Fibroblast of the aortic adventitia (primary cell): ENCODE data around the gene NDUFA3. TPM values are rescaled to one million over a fixed set of nuclear protein-coding genes. Genes with fewer than 3 reads are reported as not detected.

Source experiments
- DNase-seq: peaks from one replicate; pipeline ENCODE4 v3.0.0-alpha.2; 2010; ENCODE audit warnings: low read depth
- H3K4me3 ChIP-seq: 2 replicates; pipeline ENCODE4 v1.5.1; 2011; ENCODE audit warnings: low read depth, mild to moderate bottlenecking, control low read depth, low read length, moderate library complexity
- total RNA-seq: library from RNA; depleted of rRNA; stranded (reverse); fragments of >200 nt; gene quantifications from 2 replicates; pipeline ENCODE4 v1.2.3, GENCODE V29; 2012; ENCODE audit warnings: low replicate concordance
- TF ChIP-seq, protein P1 (sequence below): IDR thresholded peaks from 2 replicates; pipeline ENCODE4 v1.5.1; 2011; ENCODE audit warnings: mild to moderate bottlenecking, low read length, control low read depth, inconsistent platforms; ENCODE audit not compliant: insufficient read depth

NDUFA3 gene
- total RNA-seq, 1 donor: 9.0 TPM

DNA sequence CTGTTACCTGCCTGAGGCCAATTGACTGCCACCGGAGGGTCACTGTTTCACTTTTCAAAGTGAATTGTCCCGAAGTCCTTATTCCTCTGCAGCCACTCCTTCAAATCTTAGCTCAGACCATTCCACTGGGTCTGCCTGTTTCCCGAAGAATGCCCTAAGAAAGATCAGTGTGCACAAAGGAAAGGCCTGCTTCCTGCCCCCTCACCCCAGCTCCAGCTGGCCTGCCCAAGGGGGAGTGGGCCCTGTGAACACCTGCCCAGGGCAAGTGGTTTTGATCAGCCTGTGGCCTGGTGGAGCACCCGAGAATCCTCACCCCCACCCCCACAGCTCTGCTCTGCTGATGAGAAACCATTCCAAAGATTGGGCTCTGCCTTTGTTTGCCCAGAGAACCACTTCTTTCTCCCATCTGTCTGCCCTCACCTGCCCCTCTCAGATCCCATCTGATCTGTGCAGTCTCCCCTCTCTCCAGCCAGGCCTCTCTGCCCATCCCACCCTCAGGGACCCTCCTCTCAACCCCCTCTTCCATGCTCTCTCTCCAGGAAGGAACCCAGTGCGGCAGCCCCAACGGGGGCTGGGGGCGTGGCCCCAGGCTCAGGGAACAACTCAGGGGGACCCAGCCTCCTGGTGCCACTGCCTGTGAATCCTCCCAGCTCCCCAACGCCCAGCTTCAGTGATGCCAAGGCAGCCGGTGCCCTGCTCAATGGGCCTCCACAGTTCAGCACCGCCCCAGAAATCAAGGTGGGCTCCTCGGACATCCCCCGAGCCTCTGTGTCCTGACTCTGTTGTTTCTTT, 46.6 kb downstream of the NDUFA3 start:
- DNase-seq: no peak
- TF ChIP-seq, protein P1, sequence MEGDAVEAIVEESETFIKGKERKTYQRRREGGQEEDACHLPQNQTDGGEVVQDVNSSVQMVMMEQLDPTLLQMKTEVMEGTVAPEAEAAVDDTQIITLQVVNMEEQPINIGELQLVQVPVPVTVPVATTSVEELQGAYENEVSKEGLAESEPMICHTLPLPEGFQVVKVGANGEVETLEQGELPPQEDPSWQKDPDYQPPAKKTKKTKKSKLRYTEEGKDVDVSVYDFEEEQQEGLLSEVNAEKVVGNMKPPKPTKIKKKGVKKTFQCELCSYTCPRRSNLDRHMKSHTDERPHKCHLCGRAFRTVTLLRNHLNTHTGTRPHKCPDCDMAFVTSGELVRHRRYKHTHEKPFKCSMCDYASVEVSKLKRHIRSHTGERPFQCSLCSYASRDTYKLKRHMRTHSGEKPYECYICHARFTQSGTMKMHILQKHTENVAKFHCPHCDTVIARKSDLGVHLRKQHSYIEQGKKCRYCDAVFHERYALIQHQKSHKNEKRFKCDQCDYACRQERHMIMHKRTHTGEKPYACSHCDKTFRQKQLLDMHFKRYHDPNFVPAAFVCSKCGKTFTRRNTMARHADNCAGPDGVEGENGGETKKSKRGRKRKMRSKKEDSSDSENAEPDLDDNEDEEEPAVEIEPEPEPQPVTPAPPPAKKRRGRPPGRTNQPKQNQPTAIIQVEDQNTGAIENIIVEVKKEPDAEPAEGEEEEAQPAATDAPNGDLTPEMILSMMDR: no peak

DNA sequence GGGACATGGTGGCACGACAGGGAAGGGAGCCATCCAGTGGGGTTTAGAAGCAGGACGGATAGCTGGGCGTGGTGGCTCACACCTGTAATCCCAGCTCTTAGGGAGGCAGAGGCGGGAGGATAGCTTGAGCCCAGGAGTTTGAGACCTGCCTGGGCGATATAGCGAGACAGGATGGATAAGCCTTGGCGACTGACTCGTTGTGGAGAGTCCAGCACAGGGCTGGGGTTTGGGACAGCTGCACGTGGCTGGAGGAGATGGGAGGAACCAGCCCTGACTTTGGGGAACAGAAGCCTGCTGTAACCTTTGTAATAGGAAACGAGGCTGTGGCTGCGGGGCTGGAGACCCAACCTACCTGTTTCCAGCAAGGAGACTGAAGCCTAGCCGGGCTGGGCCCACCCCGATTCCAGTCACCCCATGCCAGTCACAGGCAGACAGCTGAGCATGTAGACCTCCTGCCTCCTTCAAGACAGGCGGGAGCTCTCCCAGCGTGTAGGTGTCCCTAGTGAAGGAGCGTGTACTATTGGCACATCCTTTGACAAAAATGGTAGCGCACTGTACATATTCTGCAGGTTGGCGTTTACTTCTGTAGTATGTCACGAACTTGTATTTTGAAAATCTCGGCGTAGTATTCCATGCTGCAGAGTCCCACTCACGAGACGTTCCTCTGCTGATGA, 48.8 kb downstream of the NDUFA3 start:
- H3K4me3 ChIP-seq: no peak overlapping the region
- TF ChIP-seq, protein P1: no peak
- no peak for DNase-seq

More for the DNA sequence above, 46.6 kb downstream of the NDUFA3 start:
- no peak overlapping the region for H3K4me3 ChIP-seq

DNA sequence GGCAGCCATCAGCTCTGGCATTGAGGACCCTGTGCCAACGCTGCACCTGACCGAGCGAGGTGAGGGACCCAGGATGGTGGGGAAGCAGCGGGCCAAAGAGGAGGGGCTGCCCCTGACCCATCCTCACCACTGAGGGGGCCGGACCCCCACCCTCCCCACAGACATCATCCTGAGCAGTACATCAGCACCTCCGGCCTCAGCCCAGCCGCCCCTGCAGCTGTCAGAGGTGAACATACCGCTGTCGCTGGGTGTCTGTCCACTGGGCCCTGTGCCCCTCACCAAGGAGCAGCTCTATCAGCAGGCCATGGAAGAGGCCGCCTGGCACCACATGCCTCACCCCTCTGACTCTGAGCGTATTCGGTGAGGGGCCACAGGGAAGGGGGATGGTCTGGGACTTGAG, 49.6 kb downstream of the NDUFA3 start:
- no peak overlapping the region for H3K4me3 ChIP-seq
- TF ChIP-seq, protein P1: no peak
- DNase-seq: no peak

DNA sequence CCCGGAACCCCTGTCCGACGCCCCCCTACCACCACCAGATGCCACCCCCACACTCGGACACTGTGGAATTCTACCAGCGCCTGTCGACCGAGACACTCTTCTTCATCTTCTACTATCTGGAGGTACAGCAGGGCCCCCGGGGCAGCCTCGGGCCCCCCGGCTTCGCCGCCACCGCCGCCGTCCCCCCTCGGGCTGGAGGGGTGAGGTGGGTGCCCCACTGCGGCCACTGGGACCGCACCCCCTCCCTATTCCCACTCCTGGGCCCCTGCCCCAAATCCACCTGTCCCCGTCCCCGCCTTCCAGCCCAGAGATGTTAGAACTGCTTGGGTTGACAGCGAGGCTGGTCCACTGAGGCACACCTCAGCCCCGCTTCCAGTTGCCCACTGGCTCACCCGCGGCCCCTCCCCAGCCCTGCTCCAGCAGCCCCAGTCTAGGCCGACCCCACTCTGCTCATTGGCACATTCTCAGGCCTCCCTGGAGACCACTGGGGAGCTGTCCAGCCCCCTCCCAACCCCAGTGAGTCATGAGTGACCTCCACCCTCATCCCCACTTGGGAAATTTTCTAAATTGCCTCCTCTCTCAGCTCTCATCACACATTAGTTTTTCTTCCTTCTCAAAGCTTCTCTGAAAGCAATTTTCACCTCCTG, 50.3 kb downstream of the NDUFA3 start:
- H3K4me3 ChIP-seq: no peak overlapping the region
- TF ChIP-seq, protein P1: no peak
- DNase-seq: no peak

DNA sequence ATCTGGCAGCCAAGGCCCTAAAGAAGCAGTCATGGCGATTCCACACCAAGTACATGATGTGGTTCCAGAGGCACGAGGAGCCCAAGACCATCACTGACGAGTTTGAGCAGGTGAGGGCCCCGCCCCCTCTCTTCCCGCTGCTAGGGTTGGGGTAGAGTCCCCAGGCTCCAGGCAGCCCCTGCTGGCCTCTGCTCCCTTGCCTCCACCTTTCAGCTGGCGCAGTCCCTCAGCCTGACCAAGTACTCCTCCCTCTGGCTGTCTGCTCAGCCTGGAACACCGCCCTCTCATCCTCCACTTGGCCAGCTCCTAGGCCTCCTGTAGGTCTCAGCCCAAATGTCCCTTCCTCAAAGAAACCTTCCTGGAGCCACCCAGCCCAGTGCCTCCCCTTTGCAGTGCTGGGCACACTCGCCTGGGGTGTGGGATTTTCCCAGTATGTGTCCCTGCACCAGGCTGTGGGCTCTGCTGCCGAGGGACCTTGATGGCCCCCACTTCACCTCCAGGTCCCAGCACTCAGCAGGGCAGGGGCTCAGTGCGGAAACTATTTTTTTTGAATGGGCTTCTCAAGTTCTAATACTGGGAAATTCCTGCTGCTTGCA, 51.2 kb downstream of the NDUFA3 start:
- no peak for DNase-seq
- TF ChIP-seq, protein P1: no peak
- no peak overlapping the region for H3K4me3 ChIP-seq

DNA sequence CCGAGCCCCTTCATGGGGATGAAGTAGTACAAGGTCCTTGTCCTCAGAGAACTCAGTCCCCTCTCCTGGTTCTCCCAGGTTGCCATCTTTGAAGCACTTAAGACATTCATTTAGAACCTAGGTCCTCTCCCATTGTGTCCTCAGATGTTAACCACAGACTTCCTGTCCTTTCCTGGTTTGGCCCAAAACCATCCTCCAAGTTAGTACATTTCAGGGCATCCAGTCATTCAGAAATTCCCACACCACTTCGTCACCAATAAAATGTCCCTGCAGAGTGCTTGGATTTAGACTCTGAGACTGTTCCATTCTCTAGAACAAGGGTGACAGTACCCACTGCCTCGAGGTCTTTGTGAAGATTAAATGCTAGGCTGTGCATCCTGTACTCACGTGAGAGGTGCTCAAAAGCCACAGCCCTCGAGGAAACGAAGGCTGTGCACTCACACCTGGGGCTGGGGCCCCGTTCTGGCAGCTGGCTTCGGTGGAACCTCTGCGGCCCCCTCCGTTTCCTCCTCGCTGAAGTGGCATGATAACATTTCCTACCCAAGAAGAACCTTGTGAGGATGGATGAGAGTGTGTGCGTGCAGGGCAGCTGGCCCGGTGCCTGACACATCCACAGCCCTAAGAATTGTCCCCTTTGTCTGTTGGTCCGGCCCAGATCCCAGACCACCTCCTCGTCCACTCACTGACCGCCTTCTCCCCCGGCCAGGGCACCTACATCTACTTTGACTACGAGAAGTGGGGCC, 52.1 kb downstream of the NDUFA3 start:
- no peak overlapping the region for H3K4me3 ChIP-seq
- no peak for DNase-seq
- TF ChIP-seq, protein P1: no peak
